T-helper 17 cell (primary cell): ENCODE measurements around the gene NDEL1. TPM values are rescaled to one million over a fixed set of nuclear protein-coding genes. Genes with fewer than 3 reads are reported as not detected.

Experiments
- ATAC-seq: fragments of 150-1000 bp; cut with Tn5 transposase; 2 replicates; pipeline ENCODE4 v1.10.0; 2021; ENCODE audit warnings: mild to moderate bottlenecking, moderate library complexity
- DNase-seq, 3 donors: peaks; one replicate each; pipeline versions ENCODE4 v3.0.0 to v3.0.0-alpha.2; 2020 to 2021
- H3K9me3 ChIP-seq: one replicate; pipeline ENCODE4 v1.7.0; 2013; ENCODE audit warnings: low read length, mild to moderate bottlenecking; ENCODE audit not compliant: control insufficient read depth, poor library complexity, severe bottlenecking
- H3K27ac Mint-ChIP-seq: one replicate; pipeline ENCODE4 v1.8.0; 2022; ENCODE audit warnings: mild to moderate bottlenecking, moderate library complexity, mixed read lengths
- H3K27me3 Mint-ChIP-seq: one replicate; pipeline ENCODE4 v1.8.0; 2022; ENCODE audit warnings: mixed read lengths
- H3K36me3 Mint-ChIP-seq: one replicate; pipeline ENCODE4 v1.8.0; 2022; ENCODE audit warnings: low read depth, mixed read lengths
- H3K4me1 Mint-ChIP-seq: one replicate; pipeline ENCODE4 v1.8.0; 2022; ENCODE audit warnings: mild to moderate bottlenecking, mixed read lengths
- H3K4me3 Mint-ChIP-seq: one replicate; pipeline ENCODE4 v1.8.0; 2022; ENCODE audit warnings: mild to moderate bottlenecking, moderate library complexity, mixed read lengths
- total RNA-seq, 4 donors: library from RNA in 2 of 4; stranded (reverse) in 2 of 4; gene quantifications; one replicate each; pipeline ENCODE4 v1.2.3 and lab custom pipeline; 2022 to 2026

Gene NDEL1
- total RNA-seq, 2 donors from 2014 or later = 259 to 267 TPM

DNA sequence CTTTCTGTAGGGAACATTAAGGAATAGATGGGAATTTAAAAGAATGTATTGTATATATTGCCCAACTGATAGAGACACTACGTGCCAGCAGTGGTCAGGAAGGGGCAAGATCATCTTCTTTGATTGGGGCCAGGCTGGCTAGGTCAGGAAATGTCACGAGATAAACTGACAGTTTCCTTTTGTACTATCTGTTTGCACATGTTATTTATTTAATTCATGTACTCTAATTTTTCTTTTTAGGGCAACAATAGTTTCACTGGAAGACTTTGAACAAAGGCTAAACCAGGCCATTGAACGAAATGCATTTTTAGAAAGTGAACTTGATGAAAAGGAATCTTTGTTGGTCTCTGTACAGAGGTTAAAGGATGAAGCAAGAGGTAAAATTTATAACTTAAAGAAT lies 12.6 kb downstream of the NDEL1 start:
- H3K9me3 ChIP-seq = no peaks in the 10 kb centered on the region
- Mint-ChIP-seq H3K27ac (no peak overlapping the region), H3K36me3 (peaks cover 4% of the 10 kb centered on the region), H3K27me3 (no peaks in the 10 kb centered on the region), H3K4me1 (peaks cover 14% of the 10 kb centered on the region), H3K4me3 (no peak overlapping the region)
- ATAC-seq = no peak
- no peak for DNase-seq

DNA sequence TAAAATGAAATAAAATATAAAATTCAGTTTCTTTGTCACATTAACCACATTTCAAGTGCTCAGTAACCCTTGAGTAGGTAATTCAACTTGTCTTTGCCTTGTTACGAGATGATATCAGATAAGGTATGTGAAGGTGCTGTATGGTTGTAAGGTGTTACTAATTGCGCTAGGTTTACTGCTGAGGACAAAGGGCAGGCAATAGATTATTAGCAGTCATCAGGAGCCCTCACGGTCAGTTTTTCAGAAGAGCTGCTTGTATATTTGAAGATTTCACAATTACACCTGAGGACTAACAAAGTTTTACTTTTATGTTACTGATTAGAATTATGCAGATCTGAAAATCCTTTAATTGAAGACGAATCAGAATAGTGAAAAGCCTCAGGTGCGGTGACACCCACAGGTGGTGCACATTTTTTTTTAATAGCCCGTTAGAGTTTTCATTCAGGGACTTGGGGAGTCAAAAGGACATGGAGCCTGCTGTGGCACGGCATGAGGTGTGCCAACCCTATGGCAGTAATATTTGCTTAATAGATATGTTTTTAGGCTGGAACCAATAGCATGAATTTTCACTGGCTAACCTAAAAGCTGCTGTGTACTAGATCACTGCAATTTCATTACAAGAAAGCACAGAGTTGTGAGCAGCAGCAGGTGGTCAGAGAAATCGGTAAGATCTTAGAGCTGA lies 16.4 kb downstream of the NDEL1 start:
- Mint-ChIP-seq H3K36me3 (peaks cover 14% of the 10 kb centered on the region), H3K27ac (no peak overlapping the region), H3K4me3 (peak overlapping the region; percentile 33), H3K4me1 (peaks cover 13% of the 10 kb centered on the region), H3K27me3 (no peaks in the 10 kb centered on the region)
- DNase-seq (no peak), ATAC-seq (no peak)
- H3K9me3 ChIP-seq = no peaks in the 10 kb centered on the region

DNA sequence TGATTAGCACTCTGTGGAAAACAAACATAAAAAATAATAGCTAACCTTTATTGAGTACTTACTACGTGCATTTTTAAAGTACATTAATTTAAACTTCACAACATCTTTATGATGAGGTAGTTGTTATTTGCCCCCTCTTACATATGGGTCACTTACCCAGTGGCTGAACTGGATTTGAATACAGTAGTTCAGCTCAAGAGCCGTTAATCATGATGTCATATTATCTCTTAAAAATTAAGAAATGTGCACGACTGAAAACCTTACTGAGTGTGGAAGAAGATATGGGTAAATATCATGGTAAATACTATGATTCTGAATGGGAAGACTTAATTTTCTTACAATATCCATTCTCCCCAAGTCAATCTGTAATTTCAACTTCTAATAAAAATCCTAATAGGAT lies 17.6 kb downstream of the NDEL1 start:
- H3K4me3 Mint-ChIP-seq = no peak overlapping the region
- no peak overlapping the region for H3K27ac Mint-ChIP-seq
- ATAC-seq (no peak), DNase-seq (no peak)
- H3K4me1 Mint-ChIP-seq = peaks cover 23% of the 10 kb centered on the region
- H3K36me3 Mint-ChIP-seq = peaks cover 22% of the 10 kb centered on the region
- H3K9me3 ChIP-seq = no peaks in the 10 kb centered on the region
- H3K27me3 Mint-ChIP-seq = no peaks in the 10 kb centered on the region

DNA sequence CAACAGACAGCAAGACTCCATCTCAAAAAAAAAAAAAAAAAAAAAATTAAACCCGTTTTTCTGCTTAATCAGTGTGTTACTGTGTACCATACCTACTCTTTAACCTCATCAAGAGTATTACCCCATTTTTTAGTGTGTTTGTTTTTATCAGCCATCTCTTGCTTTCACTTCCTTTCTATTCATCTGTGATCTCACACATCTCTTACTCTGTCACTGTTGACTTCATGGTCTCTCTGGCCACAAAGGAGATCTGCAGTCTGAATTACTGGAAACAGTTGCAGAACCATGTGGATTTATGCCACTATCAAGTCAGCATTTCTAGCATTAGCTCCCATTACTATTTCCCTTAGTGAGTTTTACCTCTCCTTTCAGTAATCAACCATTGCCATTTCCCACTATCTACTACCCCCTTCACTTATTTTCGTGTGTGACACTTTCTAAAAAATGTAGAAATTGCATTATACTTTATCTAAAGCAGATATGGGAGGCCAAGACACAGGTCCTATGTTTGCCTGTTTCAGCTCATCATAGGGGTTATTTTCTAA lies 20.1 kb downstream of the NDEL1 start:
- no peak for ATAC-seq
- Mint-ChIP-seq H3K36me3 (peaks cover 21% of the 10 kb centered on the region), H3K27me3 (no peaks in the 10 kb centered on the region), H3K4me3 (no peak overlapping the region), H3K4me1 (peaks cover 24% of the 10 kb centered on the region), H3K27ac (peak overlapping the region; percentile 81)
- H3K9me3 ChIP-seq = no peaks in the 10 kb centered on the region
- no peak for DNase-seq

DNA sequence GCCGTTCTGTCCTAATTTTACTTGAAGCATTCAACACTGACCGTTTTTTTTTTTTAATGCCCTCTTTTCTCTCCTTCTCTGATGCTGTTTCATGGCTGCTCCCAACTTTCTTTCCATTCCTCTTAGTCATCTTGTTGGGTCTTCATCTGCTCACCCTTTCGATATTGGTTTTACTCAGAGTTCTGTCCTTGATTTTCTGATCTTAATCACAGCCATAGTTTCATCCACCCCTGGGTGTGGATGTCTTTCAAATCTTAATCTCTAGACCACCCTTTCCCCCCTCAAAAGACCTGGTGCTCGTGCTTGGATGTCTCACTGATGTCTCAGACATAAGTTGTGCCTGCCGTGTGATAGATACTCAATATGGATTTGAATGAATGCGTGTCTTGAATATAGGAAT lies 22.4 kb downstream of the NDEL1 start:
- no peak for ATAC-seq
- H3K4me1 Mint-ChIP-seq = peaks cover 27% of the 10 kb centered on the region
- DNase-seq = no peak
- H3K4me3 Mint-ChIP-seq = no peak overlapping the region
- peaks cover 22% of the 10 kb centered on the region for H3K36me3 Mint-ChIP-seq
- H3K27ac Mint-ChIP-seq = peak overlapping the region; percentile 43
- H3K27me3 Mint-ChIP-seq = no peaks in the 10 kb centered on the region
- no peaks in the 10 kb centered on the region for H3K9me3 ChIP-seq

DNA sequence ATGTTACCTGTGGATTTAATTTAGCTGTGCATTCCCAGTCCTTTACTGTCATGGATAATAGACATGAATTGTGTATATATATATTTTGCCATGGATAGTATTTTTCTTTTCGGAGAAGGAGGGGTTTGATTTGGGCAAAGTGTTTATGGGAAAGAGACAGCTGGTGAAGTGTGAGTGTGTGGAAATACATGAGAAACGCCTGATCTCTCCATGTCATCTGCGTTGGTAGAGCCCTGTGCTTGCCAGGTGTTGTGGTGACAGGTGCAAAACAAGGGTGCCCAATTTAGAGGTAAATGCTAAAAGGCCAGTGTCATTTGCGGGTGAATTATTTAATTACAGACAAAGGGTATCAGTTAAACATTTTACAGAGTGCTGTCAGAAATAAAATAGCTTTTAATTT lies 23.4 kb downstream of the NDEL1 start:
- Mint-ChIP-seq H3K27me3 (no peaks in the 10 kb centered on the region), H3K36me3 (peaks cover 25% of the 10 kb centered on the region), H3K4me3 (no peak overlapping the region), H3K4me1 (peaks cover 33% of the 10 kb centered on the region), H3K27ac (no peak overlapping the region)
- ATAC-seq (no peak), DNase-seq (no peak)
- no peaks in the 10 kb centered on the region for H3K9me3 ChIP-seq

DNA sequence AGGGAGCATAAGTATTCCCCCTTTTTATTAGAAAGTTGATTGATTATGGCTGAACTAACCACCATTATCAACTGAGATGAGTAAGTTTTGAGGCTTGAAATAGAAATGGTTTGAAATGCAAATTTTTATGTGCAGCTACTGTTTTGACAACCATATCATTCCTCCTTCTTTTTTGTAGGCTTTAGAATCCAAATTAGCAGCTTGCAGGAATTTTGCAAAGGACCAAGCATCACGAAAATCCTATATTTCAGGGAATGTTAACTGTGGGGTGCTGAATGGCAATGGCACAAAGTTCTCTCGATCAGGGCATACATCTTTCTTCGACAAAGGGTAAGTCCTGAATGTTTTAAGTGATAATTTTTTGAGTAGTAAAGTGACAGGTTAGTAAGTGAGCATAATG lies 24.1 kb downstream of the NDEL1 start:
- Mint-ChIP-seq H3K36me3 (peaks cover 27% of the 10 kb centered on the region), H3K4me3 (no peak overlapping the region), H3K4me1 (peaks cover 38% of the 10 kb centered on the region), H3K27ac (no peak overlapping the region), H3K27me3 (no peaks in the 10 kb centered on the region)
- ATAC-seq (no peak), DNase-seq (no peak)
- no peaks in the 10 kb centered on the region for H3K9me3 ChIP-seq

DNA sequence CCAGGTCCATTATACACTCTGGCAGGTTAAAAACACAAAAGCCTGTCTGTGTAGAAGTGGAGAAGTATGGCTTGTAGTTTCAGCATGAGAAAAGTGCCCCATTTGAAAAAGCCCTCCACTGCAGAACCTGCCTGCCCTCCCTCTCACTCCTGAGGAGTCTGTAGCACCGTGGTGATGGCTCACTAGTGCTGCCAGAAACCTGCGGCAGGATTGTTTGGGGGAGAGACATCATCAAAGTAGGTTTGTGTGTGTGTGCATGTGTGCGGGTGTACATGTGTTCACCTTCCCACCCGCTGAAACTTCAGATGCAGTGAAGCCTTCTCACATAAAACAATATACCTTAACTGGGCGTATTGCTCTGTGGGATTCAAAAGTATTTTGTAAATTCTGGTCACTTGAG lies 26.9 kb downstream of the NDEL1 start:
- H3K9me3 ChIP-seq = no peaks in the 10 kb centered on the region
- peaks cover 31% of the 10 kb centered on the region for H3K4me1 Mint-ChIP-seq
- no peaks in the 10 kb centered on the region for H3K27me3 Mint-ChIP-seq
- H3K4me3 Mint-ChIP-seq = no peak overlapping the region
- DNase-seq (no peak), ATAC-seq (no peak)
- no peak overlapping the region for H3K27ac Mint-ChIP-seq
- peaks cover 16% of the 10 kb centered on the region for H3K36me3 Mint-ChIP-seq

DNA sequence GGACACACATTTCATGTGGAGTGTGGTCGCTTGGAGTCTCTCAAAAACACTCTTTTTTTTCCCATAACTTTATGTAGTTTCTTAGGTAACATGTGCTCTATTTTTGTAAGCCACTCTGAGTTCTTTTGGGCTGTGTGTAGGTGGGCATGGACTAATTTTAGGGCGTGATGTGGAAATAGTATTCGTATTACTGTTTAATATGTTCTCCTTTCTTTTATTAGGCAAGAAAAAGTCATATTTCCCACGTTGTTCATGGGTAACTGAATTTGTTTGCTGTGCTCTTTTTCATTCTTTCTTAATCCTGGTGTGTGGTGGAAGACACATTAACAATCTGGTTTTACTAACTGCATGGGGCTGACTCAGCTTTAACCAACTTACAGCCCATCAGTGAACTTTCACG lies 27.4 kb downstream of the NDEL1 start:
- Mint-ChIP-seq H3K27me3 (no peaks in the 10 kb centered on the region), H3K36me3 (peaks cover 13% of the 10 kb centered on the region), H3K4me1 (peaks cover 28% of the 10 kb centered on the region), H3K4me3 (no peak overlapping the region), H3K27ac (no peak overlapping the region)
- DNase-seq (no peak), ATAC-seq (no peak)
- no peaks in the 10 kb centered on the region for H3K9me3 ChIP-seq

DNA sequence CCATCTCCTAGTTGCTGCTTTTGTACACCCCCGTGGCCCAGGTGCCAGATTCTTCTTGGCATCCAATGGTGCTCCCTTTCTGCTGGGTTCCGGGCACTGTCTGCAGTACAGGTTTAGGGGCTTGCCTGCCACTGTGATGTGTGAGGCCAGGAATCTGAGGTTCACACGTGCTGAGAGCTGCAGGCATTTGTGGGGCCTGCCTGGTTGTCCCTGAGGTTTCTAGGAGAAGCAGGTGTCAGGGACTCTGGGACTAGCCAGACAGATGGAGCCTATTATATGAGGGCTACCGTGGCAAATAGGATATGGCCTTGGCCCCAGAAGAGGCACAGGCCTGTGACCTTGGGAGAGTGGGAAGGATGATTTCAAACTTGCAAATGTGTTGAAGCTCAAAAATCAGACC lies 29.3 kb downstream of the NDEL1 start:
- ATAC-seq (no peak), DNase-seq (no peak)
- Mint-ChIP-seq H3K36me3 (peaks cover 10% of the 10 kb centered on the region), H3K4me3 (no peak overlapping the region), H3K27ac (no peak overlapping the region), H3K4me1 (peaks cover 20% of the 10 kb centered on the region), H3K27me3 (no peaks in the 10 kb centered on the region)
- no peaks in the 10 kb centered on the region for H3K9me3 ChIP-seq

DNA sequence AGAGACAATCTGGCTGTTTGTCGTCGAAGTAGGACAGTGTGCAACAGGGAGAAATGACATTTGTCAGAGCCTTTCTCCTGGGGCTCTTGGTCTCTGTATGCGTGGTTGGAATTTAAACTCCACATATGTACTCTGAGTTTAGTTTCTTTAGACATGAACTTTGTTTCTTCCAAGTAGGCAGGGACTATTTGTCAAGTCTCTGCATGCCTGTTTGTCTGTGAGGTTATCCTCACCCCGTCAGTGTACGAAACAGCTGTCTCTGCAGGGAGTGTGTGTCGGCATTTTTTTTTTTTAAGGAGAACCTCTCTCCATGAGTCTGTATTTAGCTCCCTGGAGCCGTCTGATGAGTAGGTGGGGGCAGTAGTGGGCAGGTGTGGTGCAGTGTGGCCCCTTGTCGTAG lies 29.7 kb downstream of the NDEL1 start:
- ATAC-seq = no peak
- Mint-ChIP-seq H3K27me3 (no peaks in the 10 kb centered on the region), H3K27ac (no peak overlapping the region), H3K4me3 (no peak overlapping the region), H3K36me3 (peaks cover 10% of the 10 kb centered on the region), H3K4me1 (peaks cover 20% of the 10 kb centered on the region)
- H3K9me3 ChIP-seq = no peaks in the 10 kb centered on the region
- DNase-seq = no peak

DNA sequence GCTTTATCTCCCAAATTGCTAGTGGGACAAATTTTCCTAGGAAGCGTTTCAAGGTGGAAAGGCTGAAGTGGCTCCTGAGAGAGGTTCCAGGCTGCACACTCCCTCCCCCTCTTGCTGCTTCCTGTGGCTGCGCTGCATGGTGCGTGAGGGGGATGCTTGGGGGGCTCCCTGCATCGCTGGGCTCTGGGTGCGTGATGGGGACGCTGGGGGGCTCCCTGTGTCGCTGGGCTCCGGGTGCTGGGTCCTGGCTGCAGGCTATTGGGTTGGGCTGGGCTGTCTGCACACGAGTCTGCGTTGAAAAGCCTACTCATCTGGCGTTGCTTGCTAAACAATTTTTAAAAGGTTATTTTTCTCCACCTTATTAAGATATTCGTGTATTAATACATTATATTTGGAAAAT lies 30.1 kb downstream of the NDEL1 start:
- peaks cover 20% of the 10 kb centered on the region for H3K4me1 Mint-ChIP-seq
- ATAC-seq (no peak), DNase-seq (no peak)
- no peak overlapping the region for H3K27ac Mint-ChIP-seq
- H3K36me3 Mint-ChIP-seq = peaks cover 10% of the 10 kb centered on the region
- no peaks in the 10 kb centered on the region for H3K9me3 ChIP-seq
- H3K27me3 Mint-ChIP-seq = no peaks in the 10 kb centered on the region
- H3K4me3 Mint-ChIP-seq = no peak overlapping the region

DNA sequence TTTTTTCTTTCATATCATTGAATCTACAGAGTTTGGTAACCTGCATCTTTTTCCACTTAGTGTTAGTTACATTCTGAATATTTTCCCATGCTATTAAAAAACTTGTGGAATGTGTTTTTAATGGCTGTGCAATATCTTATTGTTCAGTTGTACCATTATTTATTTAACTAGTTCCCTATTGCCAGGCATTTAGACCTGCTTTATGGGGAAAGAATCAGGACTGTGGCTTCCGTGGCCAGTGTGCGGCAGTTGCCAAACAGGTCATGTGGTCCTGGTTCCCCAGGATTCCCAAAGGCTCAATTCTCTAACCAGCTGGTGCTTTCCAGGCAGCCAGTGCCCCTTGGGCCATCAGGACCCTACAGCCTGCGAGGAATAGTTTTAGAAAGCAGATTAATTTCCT lies 30.8 kb downstream of the NDEL1 start:
- H3K4me3 Mint-ChIP-seq = no peak overlapping the region
- H3K4me1 Mint-ChIP-seq = peaks cover 22% of the 10 kb centered on the region
- no peak for DNase-seq
- no peaks in the 10 kb centered on the region for H3K9me3 ChIP-seq
- no peaks in the 10 kb centered on the region for H3K27me3 Mint-ChIP-seq
- H3K36me3 Mint-ChIP-seq = peaks cover 13% of the 10 kb centered on the region
- H3K27ac Mint-ChIP-seq = no peak overlapping the region
- no peak for ATAC-seq

DNA sequence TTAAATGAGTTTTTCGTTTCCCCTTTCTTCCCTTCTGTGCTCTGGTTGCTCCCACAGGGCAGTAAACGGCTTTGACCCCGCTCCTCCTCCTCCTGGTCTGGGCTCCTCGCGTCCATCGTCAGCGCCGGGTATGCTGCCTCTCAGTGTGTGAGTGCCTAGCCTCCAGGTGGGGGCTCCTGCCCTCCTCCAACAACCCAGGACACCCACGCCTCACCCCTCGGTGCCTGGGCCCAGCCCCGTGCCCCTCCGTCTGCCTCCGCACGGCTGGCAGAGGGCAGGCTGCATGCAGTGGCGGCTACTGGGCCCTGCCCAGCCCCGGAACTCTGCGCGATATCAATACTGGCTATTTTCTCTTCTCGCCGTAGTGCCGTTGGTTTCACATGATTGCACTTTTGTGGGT lies 31.2 kb downstream of the NDEL1 start:
- H3K36me3 Mint-ChIP-seq = peaks cover 10% of the 10 kb centered on the region

More for the DNA sequence above, 31.2 kb downstream of the NDEL1 start:
- no peak for ATAC-seq
- Mint-ChIP-seq H3K27ac (no peak overlapping the region), H3K27me3 (no peaks in the 10 kb centered on the region), H3K4me3 (no peak overlapping the region), H3K4me1 (peaks cover 20% of the 10 kb centered on the region)
- no peak for DNase-seq
- H3K9me3 ChIP-seq = no peaks in the 10 kb centered on the region
